Activated T-helper 1 cell treated with anti-CD3 and anti-CD28 coated beads, Interleukin-12 subunit alpha, Interleukin-12 subunit beta, Interleukin-2, Interleukin-4 antibody, amounts not matched to agents 30 ng/mL and 10 ng/mL and 1 ng/mL, durations not matched to agents 14 hours and 24 hours and 36 hours (primary cell): ENCODE data around the gene BLOC1S6. TPM values are rescaled to one million over a fixed set of nuclear protein-coding genes. Genes with fewer than 3 reads are reported as not detected.

Experiments
- DNase-seq: peaks from one replicate; pipeline ENCODE4 v3.0.0; 2021; ENCODE audit warnings: low spot score
- H3K27ac Mint-ChIP-seq: one replicate; pipeline ENCODE4 v1.8.0; 2021; ENCODE audit warnings: mild to moderate bottlenecking, mixed read lengths
- H3K27me3 Mint-ChIP-seq: one replicate; pipeline ENCODE4 v1.8.0; 2022; ENCODE audit warnings: mild to moderate bottlenecking, moderate library complexity, mixed read lengths; ENCODE audit not compliant: insufficient read depth
- H3K36me3 Mint-ChIP-seq: one replicate; pipeline ENCODE4 v1.8.0; 2021; ENCODE audit warnings: low read depth, mixed read lengths
- H3K4me1 Mint-ChIP-seq: one replicate; pipeline ENCODE4 v1.8.0; 2021; ENCODE audit warnings: low read depth, mixed read lengths
- H3K4me3 Mint-ChIP-seq: one replicate; pipeline ENCODE4 v1.8.0; 2021; ENCODE audit warnings: mild to moderate bottlenecking, moderate library complexity, mixed read lengths
- H3K9me3 Mint-ChIP-seq: one replicate; pipeline ENCODE4 v1.8.0; 2021; ENCODE audit warnings: mixed read lengths
- intact Hi-C: fragments of 100-400 bp; cut with micrococcal nuclease; formaldehyde crosslinking; loops from one replicate; pipeline ENCODE4 v1.15.1; 2024
- total RNA-seq: library from RNA; stranded (reverse); gene quantifications from 2 replicates; pipeline ENCODE4 v1.2.3, GENCODE V29; 2022

BLOC1S6 gene
- total RNA-seq, 1 donor from 2014 or later: 50.6 TPM

- H3K4me3 Mint-ChIP-seq: no peak overlapping the region
- DNase-seq: no peak
- no peaks in the 10 kb centered on the region for H3K9me3 Mint-ChIP-seq
- no peak overlapping the region for H3K27ac Mint-ChIP-seq
- H3K27me3 Mint-ChIP-seq: peaks cover 30% of the 10 kb centered on the region
- no peaks in the 10 kb centered on the region for H3K4me1 Mint-ChIP-seq
- intact Hi-C loops: no loop called here
- H3K36me3 Mint-ChIP-seq: no peaks in the 10 kb centered on the region
Measured at GRCh38 chr15:45573961-45574629, 13.1 kb upstream of the BLOC1S6 start.

- intact Hi-C loops: loop anchor here (10.0 kb wide), 1 partner anchor 417 kb away; no protein-coding TSS in a partner anchor
- Mint-ChIP-seq H3K36me3 (peaks cover 2% of the 10 kb centered on the region), H3K4me3 (no peak overlapping the region)
Measured at GRCh38 chr15:45581919-45582318, 5.3 kb upstream of the BLOC1S6 start.

DNA sequence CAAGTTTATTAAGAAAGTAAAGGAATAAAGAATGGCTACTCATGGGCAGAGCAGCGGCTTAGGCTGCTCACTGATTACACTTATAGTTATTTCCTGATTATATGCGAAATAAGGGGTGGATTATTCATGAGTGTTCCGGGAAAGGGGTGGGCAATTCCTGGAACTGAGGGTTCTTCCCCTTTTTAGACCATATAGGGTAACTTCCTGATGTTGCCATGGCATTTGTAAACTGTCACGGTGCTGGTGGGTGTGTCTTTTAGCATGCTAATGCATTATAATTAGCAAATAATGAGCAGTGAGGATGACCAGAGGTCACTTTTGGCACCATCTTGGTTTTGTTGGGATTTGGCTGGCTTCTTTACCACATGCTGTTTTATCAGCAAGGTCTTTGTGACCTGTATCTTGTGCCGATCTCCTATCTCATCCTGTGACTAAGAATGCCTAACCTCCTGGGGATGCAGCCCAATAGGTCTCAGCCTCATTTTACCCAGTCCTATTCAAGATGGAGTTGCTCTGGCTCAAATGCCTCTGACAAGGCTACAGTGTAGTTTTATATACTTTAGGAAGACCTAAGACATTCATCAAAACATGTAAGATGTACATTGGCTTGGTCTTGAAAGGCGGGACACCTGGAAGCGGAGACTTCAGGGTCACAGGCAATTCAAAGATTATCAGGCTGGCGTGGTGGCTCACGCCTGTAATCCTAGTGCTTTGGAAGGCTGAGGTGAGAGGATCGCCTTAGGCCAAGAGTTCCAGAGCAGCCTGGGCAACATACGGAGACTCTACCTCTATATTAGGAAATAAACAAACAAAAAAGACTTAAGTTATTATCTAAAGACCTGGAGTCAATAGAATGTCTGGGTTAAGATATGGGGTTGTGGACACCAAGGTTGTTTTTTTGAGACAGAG is 3.2 kb upstream of the BLOC1S6 start:
- peaks cover 33% of the 10 kb centered on the region for H3K4me1 Mint-ChIP-seq
- no peaks in the 10 kb centered on the region for H3K9me3 Mint-ChIP-seq
- H3K27ac Mint-ChIP-seq: no peak overlapping the region
- no peak overlapping the region for H3K4me3 Mint-ChIP-seq
- peaks cover 11% of the 10 kb centered on the region for H3K27me3 Mint-ChIP-seq
- DNase-seq: no peak
- intact Hi-C loops: loop anchor here (10.0 kb wide), 1 partner anchor 419 kb away; no protein-coding TSS in a partner anchor
- peaks cover 7% of the 10 kb centered on the region for H3K36me3 Mint-ChIP-seq

More at GRCh38 chr15:45581919-45582318, 5.3 kb upstream of the BLOC1S6 start:
- H3K27me3 Mint-ChIP-seq: peaks cover 17% of the 10 kb centered on the region
- H3K4me1 Mint-ChIP-seq: peaks cover 23% of the 10 kb centered on the region
- no peak overlapping the region for H3K27ac Mint-ChIP-seq
- DNase-seq: no peak
- no peaks in the 10 kb centered on the region for H3K9me3 Mint-ChIP-seq

- Mint-ChIP-seq H3K36me3 (peaks cover 9% of the 10 kb centered on the region), H3K27ac (no peak overlapping the region), H3K27me3 (peaks cover 6% of the 10 kb centered on the region), H3K4me1 (peaks cover 40% of the 10 kb centered on the region), H3K4me3 (peak overlapping the region; percentile 100), H3K9me3 (no peaks in the 10 kb centered on the region)
- DNase-seq: no peak
- intact Hi-C loops: loop anchor here (10.0 kb wide), 1 partner anchor 420 kb away; no protein-coding TSS in a partner anchor
Measured at GRCh38 chr15:45585069-45585791, 1.9 kb upstream of the BLOC1S6 start.

- H3K27ac Mint-ChIP-seq: peak overlapping the region; percentile 100
- peaks cover 6% of the 10 kb centered on the region for H3K27me3 Mint-ChIP-seq
- no peaks in the 10 kb centered on the region for H3K9me3 Mint-ChIP-seq
- no peak for DNase-seq
- peaks cover 9% of the 10 kb centered on the region for H3K36me3 Mint-ChIP-seq
- peak overlapping the region; percentile 100 for H3K4me3 Mint-ChIP-seq
- H3K4me1 Mint-ChIP-seq: peaks cover 40% of the 10 kb centered on the region
- intact Hi-C loops: loop anchor here (2.0 to 10.0 kb wide), 2 partner anchors 27 to 421 kb away; no protein-coding TSS in a partner anchor
Measured at GRCh38 chr15:45586125-45586524, 1.1 kb upstream of the BLOC1S6 start.

- no peaks in the 10 kb centered on the region for H3K9me3 Mint-ChIP-seq
- H3K27ac Mint-ChIP-seq: peak overlapping the region; percentile 100
- H3K4me1 Mint-ChIP-seq: peaks cover 40% of the 10 kb centered on the region
- H3K27me3 Mint-ChIP-seq: peaks cover 5% of the 10 kb centered on the region
- H3K36me3 Mint-ChIP-seq: peaks cover 9% of the 10 kb centered on the region
- H3K4me3 Mint-ChIP-seq: peak overlapping the region; percentile 100
- intact Hi-C loops: loop anchor here (1.0 to 10.0 kb wide), 8 partner anchors 26 to 422 kb away; partner anchors contain the start of gene SLC30A4
- no peak for DNase-seq
Measured at GRCh38 chr15:45586601-45587094, 531 bp upstream of the BLOC1S6 start.

DNA sequence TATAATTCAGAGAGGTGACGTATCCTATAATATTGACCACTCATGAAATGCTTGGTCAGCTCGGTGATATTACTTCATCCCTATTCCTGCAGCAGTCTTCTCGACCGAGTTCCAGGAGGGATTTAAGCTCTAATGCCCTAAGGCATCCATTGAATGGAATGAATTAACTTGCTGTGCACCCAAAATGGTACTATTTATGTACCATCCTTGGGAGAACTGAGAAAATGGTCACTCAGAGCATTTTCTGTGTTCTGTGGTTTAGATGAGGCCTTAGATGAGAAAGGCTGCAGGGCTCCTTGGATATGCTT is 638 bp downstream of the BLOC1S6 start:
- Mint-ChIP-seq H3K9me3 (no peaks in the 10 kb centered on the region), H3K4me1 (peaks cover 47% of the 10 kb centered on the region), H3K27ac (peak overlapping the region; percentile 100), H3K36me3 (peaks cover 11% of the 10 kb centered on the region), H3K27me3 (no peaks in the 10 kb centered on the region), H3K4me3 (peak overlapping the region; percentile 100)
- DNase-seq: no peak
- intact Hi-C loops: loop anchor here (1.0 to 10.0 kb wide), 8 partner anchors 25 to 423 kb away; partner anchors contain the start of gene SLC30A4

GRCh38 chr15:45588219-45588875 is 1.2 kb downstream of the BLOC1S6 start:
- DNase-seq: no peak
- Mint-ChIP-seq H3K27ac (peak overlapping the region; percentile 100), H3K36me3 (peaks cover 12% of the 10 kb centered on the region), H3K9me3 (no peaks in the 10 kb centered on the region), H3K27me3 (no peaks in the 10 kb centered on the region), H3K4me1 (peaks cover 46% of the 10 kb centered on the region), H3K4me3 (peak overlapping the region; percentile 100)
- intact Hi-C loops: loop anchor here (10.0 kb wide), 1 partner anchor 424 kb away; no protein-coding TSS in a partner anchor

DNA sequence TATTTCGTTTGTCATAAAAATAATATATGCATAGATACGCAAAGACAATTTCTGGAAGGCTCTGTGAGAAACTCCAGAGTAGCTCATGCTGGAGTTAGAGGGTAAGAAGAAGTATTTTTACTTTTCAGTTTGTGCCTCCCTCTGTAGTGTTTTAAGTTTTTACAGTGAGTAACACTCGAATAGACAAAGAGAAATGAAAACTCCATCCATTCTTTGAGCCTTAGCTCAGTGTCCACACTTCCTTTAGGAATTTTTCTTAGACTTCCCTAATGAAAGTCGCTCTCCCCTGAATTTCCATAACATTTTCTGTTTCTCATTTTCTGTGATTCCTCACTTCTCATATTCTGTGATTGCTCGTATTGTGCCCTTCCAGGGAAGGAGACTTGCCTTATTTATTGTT is 2.1 kb downstream of the BLOC1S6 start:
- no peak for DNase-seq
- peak overlapping the region; percentile 100 for H3K4me3 Mint-ChIP-seq
- H3K27me3 Mint-ChIP-seq: no peaks in the 10 kb centered on the region
- H3K36me3 Mint-ChIP-seq: peaks cover 13% of the 10 kb centered on the region
- intact Hi-C loops: loop anchor here (10.0 kb wide), 1 partner anchor 424 kb away; no protein-coding TSS in a partner anchor
- H3K27ac Mint-ChIP-seq: peak overlapping the region; percentile 100
- H3K4me1 Mint-ChIP-seq: peaks cover 37% of the 10 kb centered on the region
- H3K9me3 Mint-ChIP-seq: no peaks in the 10 kb centered on the region

GRCh38 chr15:45594319-45594718 is 7.1 kb downstream of the BLOC1S6 start:
- Mint-ChIP-seq H3K4me1 (peaks cover 11% of the 10 kb centered on the region), H3K27ac (no peak overlapping the region), H3K36me3 (peaks cover 20% of the 10 kb centered on the region), H3K9me3 (no peaks in the 10 kb centered on the region), H3K27me3 (no peaks in the 10 kb centered on the region), H3K4me3 (no peak overlapping the region)
- no peak for DNase-seq
- intact Hi-C loops: no loop called here

GRCh38 chr15:45594835-45595530 is 7.8 kb downstream of the BLOC1S6 start:
- Mint-ChIP-seq H3K27ac (no peak overlapping the region), H3K4me3 (no peak overlapping the region), H3K27me3 (no peaks in the 10 kb centered on the region), H3K4me1 (peaks cover 7% of the 10 kb centered on the region), H3K9me3 (no peaks in the 10 kb centered on the region), H3K36me3 (peaks cover 18% of the 10 kb centered on the region)
- intact Hi-C loops: no loop called here
- DNase-seq: no peak
